GM21619 (cell line): ENCODE measurements around the gene TSEN15.
"Not testable (repeated sequence)": the region's sequence is repeated elsewhere in the genome, so short reads cannot be mapped to it uniquely, and the experiment has no call there.

Source experiments
- ATAC-seq: cut with Tn5 transposase; IDR thresholded peaks from one replicate; pipeline ENCODE4 v1.9.1; 2021; ENCODE audit not compliant: unreplicated experiment

TSEN15 gene

DNA sequence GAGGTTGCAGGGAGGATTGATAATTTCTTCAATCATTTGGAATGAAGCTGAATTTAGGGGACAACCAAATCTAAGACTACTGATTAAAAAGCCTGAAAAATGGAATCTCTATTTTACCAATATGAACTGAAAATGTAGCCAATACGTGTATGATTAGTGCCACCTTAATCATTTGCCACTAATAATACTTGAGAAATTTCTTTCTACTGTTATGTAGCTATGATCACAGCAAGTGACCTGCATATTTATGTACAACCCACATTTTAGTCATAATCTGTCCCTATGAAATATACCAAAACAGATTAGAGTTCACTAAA lies 20.5 kb upstream of the TSEN15 start:
- no peak for ATAC-seq

DNA sequence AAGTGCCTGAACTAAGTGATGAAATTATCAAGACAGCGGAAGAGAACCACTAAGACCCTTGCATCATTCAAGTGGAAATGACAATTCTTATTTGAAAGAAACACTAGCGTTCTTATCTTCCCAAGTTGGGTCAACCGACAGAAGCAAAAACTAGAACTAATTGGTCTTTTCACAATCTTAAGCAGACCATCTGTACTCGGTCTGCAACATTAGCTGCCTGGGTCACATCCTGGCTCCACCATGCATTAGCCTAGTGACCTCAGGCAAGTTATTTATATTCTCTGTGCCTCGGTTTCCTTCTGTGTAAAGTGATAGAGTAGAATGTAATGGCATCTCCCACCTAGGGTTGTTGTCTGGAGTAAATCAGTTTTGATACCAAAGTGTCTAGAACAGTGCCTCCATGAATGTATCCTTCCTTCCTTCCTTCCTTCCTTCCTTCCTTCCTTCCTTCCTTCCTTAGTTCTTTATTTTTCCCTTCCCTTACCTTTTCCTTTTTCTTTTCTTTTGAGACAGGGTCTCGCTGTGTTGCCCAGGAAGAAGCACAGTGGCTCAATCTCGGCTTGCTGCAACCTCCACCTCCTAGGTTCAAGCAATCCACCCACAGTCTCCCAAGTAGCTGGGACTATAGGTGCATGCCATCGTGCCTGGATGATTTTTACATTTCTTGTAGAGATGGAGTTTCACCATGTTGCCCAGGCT lies 20.0 kb upstream of the TSEN15 start:
- ATAC-seq, result no peak

- no peak for ATAC-seq
Observed at GRCh38 chr1:184032306-184032929, 19.1 kb upstream of the TSEN15 start.

DNA sequence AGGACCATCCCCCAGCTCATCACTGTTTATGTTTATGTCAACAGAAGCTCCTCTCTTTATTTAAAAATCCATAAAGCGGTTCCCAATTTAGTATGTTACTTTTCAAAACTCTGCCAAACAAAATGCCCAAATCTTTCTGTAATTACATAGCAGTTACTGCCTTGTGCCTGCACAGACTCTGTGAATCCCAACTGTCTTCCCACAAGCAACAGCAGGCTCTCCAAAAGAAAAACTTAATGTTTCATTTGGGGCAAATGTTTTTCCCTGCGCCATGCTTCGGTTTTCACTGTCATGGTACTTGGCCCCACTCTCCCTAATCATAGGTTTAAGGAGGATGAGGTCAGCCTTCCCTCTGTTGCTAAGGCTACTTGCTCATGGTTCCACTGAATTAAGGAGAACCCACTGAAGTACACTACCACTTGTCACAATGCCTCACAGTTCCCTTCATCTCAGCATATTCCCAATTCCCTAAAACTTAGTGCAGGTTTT lies 18.6 kb upstream of the TSEN15 start:
- ATAC-seq, result no peak

- ATAC-seq, result no peak
Observed at GRCh38 chr1:184033711-184034167, 17.8 kb upstream of the TSEN15 start.

GRCh38 chr1:184034761-184035379 lies 16.7 kb upstream of the TSEN15 start:
- ATAC-seq, result no peak

DNA sequence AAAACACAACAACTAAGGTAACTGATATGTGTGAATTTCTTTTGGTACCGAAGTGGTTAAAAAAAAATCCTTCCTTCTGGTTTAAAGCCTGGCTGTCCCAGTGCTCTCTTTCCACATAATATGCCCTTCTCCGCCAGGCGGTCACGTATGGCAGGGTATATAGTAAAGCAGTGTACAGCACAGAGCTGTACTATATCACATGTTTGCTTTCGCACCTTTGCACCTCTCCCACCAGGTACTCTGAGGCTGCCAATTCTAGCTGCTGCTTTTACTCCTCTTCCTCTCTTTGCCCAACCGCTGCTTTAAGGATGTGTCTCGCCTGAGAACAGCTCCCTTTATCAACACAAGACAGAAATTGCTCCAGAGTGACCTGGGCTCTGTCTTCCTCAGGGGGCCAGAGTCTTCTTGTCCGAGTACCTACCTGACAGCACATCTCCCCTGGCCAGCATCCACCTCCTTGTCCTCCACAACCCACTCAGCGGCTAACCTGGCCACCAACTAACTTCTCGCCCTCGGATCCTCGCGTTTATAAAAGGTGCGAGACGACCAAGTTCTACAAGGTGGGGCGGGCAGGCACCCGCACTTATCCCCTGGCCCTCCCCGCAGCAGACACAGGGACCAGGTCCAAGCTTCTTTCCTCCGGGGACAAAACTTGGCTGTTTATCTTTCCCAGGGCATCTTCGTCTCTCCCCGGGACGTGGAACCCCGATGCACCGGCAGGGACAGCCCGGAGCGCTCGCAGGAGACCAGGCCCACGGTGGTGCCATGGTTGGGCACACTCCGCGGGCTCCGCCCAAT lies 15.6 kb upstream of the TSEN15 start:
- no peak for ATAC-seq

DNA sequence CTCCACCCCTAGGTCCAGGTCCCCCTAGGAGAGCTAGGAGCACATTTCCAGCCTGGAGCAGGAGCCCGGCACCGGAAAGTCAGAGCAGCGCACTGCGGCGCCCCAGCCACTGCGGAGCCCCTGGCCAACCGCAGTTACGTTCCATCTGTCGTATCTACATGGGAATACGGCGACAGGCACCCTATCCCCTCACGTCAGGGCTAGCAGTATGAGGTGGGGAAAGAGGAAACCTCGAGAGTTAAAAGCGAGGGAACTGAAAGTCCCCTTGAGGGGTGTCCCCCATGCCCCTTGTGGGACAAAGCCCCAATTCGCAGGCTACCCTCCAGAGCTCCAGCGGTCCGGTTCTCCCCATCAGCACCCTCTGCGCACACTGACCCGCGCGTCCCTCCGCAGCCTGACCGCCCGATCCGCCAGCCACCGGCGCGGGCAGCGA lies 15.0 kb upstream of the TSEN15 start:
- peak; percentile 25 for ATAC-seq

- ATAC-seq, result no peak
Observed at GRCh38 chr1:184037849-184038591, 13.5 kb upstream of the TSEN15 start.

- no peak for ATAC-seq
Observed at GRCh38 chr1:184039126-184039525, 12.4 kb upstream of the TSEN15 start.

GRCh38 chr1:184041731-184042130 lies 9.8 kb upstream of the TSEN15 start:
- ATAC-seq, result no peak

GRCh38 chr1:184043315-184043714 lies 8.2 kb upstream of the TSEN15 start:
- ATAC-seq, result not testable (repeated sequence)

DNA sequence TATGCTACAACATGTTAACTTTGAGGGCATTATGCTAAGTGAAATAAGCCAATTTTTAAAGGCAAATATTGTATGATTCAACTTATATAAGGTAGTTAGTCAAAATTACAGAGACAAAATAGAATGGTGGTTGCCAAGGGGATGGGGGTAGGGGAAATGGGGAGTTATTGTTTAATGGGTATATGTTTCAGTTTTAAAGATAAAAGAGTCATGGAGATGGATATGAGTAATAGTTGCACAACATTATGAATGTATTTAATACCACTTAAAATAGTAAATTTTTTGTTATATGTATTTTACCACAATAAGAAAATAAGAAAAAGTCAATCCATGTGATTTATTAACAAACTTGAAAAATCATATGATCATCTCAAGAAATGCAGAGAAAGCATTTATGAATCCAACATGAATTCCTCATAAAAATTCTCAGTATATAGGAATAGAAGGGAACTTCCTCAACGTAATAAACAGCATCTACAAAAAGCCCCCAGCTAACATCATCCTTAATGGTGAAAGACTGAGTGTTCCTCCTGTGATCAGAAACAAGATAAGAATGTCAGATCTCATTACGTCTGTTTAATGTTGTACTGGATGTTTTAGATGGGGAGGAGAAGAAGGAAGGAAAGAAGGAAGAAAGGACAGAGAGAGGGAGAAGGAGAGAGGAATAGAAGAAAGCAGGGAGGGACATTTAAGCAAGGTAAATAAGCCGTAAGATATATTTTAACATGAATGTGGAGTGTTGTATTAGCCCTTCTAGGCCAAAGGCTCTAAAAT lies 6.7 kb upstream of the TSEN15 start:
- ATAC-seq, result no peak

DNA sequence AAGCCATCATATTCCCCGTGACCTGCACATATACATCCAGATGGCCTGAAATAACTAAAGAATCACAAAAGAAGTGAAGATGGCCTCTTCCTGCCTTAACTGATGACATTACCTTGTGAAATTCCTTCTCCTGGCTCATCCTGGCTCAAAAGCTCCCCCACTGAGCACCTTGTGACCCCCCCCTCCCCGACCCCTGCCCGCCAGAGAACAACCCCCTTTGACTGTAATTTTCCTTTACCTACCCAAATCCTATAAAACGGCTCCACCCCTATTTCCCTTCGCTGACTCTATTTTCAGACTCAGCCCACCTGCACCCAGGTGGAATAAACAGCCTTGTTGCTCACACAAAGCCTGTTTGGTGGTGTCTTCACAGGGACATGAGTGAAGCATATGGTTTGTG lies 4.0 kb upstream of the TSEN15 start:
- ATAC-seq, result not testable (repeated sequence)

DNA sequence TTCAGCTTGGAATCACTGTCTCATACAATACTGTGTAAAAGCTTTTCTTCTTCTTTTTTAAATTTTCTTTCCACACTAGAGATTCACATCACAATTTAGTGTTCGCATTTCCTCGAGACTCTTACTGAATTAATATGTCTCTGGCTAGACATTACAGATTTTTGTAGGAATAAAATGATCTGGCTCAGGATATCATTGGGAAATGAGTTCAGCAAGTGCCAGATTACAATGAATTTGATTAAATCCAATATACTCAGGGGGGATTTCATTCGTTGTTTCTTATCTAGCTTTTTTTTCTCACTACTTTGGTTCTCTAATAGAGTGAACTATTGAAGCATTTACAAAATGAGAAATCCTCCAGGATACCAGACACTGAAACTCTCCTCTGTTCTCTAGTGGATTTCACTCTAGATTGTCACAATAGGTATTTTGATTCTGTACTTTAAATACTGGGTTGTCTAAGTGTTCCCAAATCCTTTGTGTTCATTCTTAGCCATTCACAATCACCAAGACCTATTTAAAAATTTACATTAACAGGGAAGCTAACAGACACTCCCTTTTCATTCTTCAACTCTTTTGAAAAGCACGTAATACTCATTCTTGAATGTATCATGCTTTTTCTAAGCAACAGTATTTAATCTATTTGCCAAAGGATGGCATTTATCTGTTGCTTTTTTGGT lies 2.8 kb upstream of the TSEN15 start:
- ATAC-seq, result no peak

DNA sequence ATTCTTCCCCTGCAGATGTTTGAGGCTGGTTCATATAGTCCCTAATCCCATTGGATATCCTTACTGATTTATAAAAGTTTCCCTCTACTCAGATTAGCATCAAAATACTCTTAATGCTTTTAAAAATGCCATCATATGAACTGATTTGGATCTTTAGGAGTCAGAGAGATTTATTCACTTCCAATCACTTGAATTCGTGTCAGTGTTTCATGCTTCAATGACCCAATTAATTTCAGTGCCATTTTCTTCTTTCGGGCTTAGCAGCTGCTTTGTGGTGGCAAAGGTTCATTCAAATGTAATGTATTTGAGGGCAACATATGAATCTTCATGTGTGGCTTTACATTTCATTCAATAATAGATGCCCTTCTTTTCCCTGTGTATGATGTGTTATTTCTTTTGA lies 2.2 kb upstream of the TSEN15 start:
- ATAC-seq, result no peak

- ATAC-seq, result no peak
Observed at GRCh38 chr1:184049836-184050468, 1.6 kb upstream of the TSEN15 start.

GRCh38 chr1:184050636-184051035 lies 894 bp upstream of the TSEN15 start:
- no peak for ATAC-seq

- no peak for ATAC-seq
Observed at GRCh38 chr1:184051138-184051484, 419 bp upstream of the TSEN15 start.
